LNCAP (cell line): ENCODE measurements around the gene KIF17.

Source experiments
- TF ChIP-seq, protein P1 (sequence below): fragments of 450-650 bp; IDR thresholded peaks from 2 replicates; pipeline ENCODE4 v1.5.1; 2017; ENCODE audit warnings: mild to moderate bottlenecking

The KIF17 gene

DNA sequence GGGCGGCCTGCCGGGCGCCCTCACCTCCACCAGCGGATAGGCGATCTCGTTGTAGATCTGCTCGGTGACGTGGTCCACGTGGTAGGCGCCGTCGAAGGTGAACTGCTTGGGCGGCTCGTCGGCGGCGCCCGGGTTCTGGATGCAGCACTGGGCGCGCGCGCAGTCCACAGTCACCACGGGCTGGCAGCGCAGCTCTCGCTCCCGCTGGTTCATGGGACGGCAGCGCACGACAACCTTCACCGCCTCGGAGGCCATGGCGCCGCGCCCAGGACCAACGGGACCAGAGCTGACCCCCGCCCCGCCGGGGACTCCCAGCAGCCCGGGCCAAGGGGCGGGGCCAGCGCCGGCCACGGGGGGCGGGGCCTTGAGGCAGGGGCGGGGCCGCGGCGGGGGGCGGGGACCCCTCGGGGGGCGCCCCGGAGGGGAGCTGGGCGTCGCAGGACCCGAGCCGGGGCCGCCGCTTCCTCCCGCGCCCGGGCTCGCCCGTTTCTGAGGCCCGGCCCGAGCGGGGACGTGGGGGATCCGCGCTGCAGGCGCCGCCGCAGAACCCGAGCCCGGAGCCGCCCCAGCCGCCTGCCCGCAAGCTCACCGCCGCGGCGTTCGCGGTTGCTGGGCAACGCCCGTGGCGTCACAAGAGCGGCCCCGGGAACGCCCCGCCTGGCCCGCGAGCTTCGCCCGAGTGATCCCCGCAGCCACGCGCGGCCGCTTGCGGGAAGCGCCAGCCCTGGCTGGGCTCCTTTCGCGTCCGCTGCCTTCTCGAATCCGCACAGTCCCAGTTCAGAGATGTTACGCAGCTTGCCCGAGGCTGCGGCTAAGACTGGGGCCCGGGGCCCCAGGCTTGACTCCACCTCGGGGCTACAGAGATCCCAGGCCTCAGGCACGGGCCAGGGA, at the start of gene KIF17:
TSS of gene KIF17 (minus strand) at position 556 of the 891 bp plus-strand sequence. CDS start at position 255, 301 bp downstream.
- TF ChIP-seq, protein P1, sequence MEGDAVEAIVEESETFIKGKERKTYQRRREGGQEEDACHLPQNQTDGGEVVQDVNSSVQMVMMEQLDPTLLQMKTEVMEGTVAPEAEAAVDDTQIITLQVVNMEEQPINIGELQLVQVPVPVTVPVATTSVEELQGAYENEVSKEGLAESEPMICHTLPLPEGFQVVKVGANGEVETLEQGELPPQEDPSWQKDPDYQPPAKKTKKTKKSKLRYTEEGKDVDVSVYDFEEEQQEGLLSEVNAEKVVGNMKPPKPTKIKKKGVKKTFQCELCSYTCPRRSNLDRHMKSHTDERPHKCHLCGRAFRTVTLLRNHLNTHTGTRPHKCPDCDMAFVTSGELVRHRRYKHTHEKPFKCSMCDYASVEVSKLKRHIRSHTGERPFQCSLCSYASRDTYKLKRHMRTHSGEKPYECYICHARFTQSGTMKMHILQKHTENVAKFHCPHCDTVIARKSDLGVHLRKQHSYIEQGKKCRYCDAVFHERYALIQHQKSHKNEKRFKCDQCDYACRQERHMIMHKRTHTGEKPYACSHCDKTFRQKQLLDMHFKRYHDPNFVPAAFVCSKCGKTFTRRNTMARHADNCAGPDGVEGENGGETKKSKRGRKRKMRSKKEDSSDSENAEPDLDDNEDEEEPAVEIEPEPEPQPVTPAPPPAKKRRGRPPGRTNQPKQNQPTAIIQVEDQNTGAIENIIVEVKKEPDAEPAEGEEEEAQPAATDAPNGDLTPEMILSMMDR = no peak

DNA sequence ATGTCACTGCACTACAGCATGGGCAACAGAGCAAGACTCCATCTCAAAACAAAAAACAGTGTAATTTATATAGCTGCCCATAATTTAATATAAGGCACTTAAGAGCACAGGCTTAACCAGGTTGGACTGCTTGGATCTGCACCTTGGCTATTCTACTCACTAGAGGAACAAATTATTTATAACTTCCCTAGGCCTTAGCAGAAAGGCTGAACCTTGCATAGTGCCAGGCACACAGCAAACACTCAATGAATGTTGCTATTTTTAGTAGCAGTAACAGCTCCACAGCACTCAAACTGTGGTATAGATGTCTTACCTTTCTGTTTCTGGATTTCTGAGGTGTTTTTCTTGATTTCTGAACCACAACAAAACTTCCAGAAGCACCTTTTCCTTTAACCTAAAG, 49.5 kb upstream of the KIF17 start:
- TF ChIP-seq, protein P1 = no peak

- TF ChIP-seq, protein P1 = no peak
These were observed 45.6 kb upstream of the KIF17 start for GRCh38 chr1:20763417-20763816.

GRCh38 chr1:20760322-20760721, 42.5 kb upstream of the KIF17 start:
- TF ChIP-seq, protein P1 = no peak

GRCh38 chr1:20753589-20753988, 35.8 kb upstream of the KIF17 start:
- TF ChIP-seq, protein P1 = no peak

DNA sequence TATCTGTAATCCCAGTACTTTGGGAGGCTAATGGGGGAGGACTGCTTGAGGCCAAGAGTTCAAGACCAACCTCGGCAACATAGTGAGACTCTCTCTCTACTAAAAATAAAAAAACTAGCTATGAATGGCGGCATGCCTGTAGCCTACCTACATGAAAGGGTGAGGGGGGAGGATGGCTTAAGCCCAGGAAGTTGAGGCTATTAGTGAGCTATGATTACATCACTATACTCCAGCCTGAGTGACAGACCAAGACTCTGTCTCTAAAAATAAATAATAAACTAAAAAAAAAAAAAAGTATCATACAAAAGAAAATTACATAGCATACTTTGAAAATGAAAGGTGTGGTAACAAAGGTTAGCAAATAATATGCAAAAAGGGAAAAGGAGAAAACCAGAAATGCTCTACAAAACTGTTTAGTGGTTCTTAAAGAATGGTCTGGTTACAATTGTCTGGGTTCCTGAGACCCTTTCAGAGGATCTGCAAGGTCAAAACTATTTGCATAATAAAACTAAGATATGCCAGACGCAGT, 33.7 kb upstream of the KIF17 start:
- TF ChIP-seq, protein P1 = no peak

DNA sequence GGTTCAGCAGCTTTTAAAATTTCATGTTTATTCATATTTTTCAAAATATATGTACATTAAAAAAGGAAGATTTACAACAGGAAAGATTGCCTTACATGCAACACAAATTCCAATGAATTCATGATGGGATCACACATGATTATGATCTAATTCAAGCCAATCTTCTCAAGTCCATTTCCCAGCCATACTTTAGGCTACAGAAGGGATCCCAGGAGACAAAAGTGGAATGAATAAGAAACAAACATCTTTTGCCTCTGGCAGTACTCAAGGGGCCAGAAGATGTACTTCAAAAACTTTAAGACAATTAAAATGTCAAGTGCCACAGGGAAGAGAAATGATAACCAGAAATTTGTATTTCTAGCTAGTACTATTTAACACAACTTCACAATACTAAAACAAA, 24.9 kb upstream of the KIF17 start:
- TF ChIP-seq, protein P1 = no peak
